Vagina (tissue), 2 donors: Measurements from ENCODE around the gene GNB1L. TPM values are rescaled to one million over a fixed set of nuclear protein-coding genes. Genes with fewer than 3 reads are reported as not detected.
"Not testable (repeated sequence)": the region's sequence is repeated elsewhere in the genome, so short reads cannot be mapped to it uniquely, and the experiment has no call there.

Experiments
- DNase-seq, 2 donors: peaks; one replicate each; pipeline ENCODE4 v3.0.0-alpha.2; 2017; ENCODE audit errors: extremely low spot score in 2 of 2
- H3K27ac ChIP-seq: fragments of 200-600 bp; sonication (generic); one replicate; pipeline ENCODE4 v1.5.1; 2019
- H3K27me3 ChIP-seq: fragments of 200-600 bp; sonication (generic); one replicate; pipeline ENCODE4 v1.5.1; 2019
- H3K36me3 ChIP-seq, 2 donors: fragments of 200-600 bp; sonication (generic); one replicate each; pipeline ENCODE4 v1.5.1; 2017 to 2019
- H3K4me1 ChIP-seq: fragments of 200-600 bp; sonication (generic); one replicate; pipeline ENCODE4 v1.5.1; 2019
- H3K4me3 ChIP-seq, 2 donors: fragments of 200-600 bp; sonication (generic); 1 replicate in 1 of 2; 2 replicates in 1 of 2; pipeline ENCODE4 v1.5.1; 2016 to 2019
- H3K9me3 ChIP-seq: fragments of 200-600 bp; sonication (generic); one replicate; pipeline ENCODE4 v1.5.1; 2019
- POLR2A ChIP-seq, 2 donors: fragments of 450-650 bp; IDR thresholded peaks; one replicate each; pipeline ENCODE4 v1.6.1; 2017; ENCODE audit warnings: antibody characterized with exemption in 2 of 2, mild to moderate bottlenecking in 2 of 2, moderate library complexity in 2 of 2
- POLR2AphosphoS5 ChIP-seq, 2 donors: sonication (generic); formaldehyde crosslinking; IDR thresholded peaks; one replicate each; pipeline ENCODE4 v1.9.0; 2017; ENCODE audit warnings: antibody characterized with exemption in 2 of 2, mild to moderate bottlenecking in 2 of 2, low read depth in 1 of 2; ENCODE audit not compliant: insufficient read depth in 1 of 2
- intact Hi-C: fragments of 100-400 bp; cut with DNase I; formaldehyde crosslinking; loops from one replicate; pipeline ENCODE4 v1.15.1; 2023
- total RNA-seq: library from RNA; depleted of rRNA; stranded (reverse); fragments of >200 nt; gene quantifications from one replicate; pipeline ENCODE4 v1.2.3, GENCODE V29; 2016
- TF ChIP-seq, protein P1 (sequence below), 3 experiments: fragments of 450-650 bp in 2 of 3; fragments of 200-600 bp in 1 of 3; sonication (generic) in 1 of 3; IDR thresholded peaks; one replicate each; pipeline ENCODE4 v1.5.1; 2017 to 2019; ENCODE audit warnings: antibody characterized with exemption in 3 of 3, mild to moderate bottlenecking in 2 of 3, moderate library complexity in 2 of 3

The GNB1L gene
- total RNA-seq, 1 donor from 2014 or later: 14.0 TPM

DNA sequence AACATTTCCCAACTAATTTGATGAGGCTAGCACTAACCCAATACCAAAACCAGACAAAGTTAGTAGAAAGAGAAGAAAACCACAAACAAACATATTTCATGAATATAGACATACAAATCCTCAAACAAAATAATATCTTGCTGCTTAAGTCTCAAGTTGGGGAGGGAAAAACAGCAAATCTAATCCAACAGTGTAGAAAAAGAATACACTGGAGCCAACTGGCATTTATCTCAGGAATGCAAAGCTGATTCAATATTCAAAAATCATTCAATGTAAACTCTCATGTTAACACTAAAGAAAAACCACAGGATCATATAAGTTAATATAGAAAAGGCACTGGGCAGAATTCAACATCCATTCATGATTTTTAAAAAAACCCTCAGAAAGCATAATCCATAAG, 18.2 kb downstream of the GNB1L start:
- Histone ChIP-seq H3K27me3 (no peaks in the 10 kb centered on the region), H3K9me3 (no peaks in the 10 kb centered on the region), H3K4me3 (no peak overlapping the region), H3K27ac (no peak overlapping the region), H3K36me3 (no peaks in the 10 kb centered on the region), H3K4me1 (no peaks in the 10 kb centered on the region)
- intact Hi-C loops: no loop called here
- DNase-seq: no peak
- TF ChIP-seq POLR2A (IDR thresholded peaks at IDR 0.05) (no peak), POLR2AphosphoS5 (IDR thresholded peaks at IDR 0.05; ENCODE audit: insufficient read depth in 1 of 2, low read depth in 1 of 2) (no peak)
- TF ChIP-seq, protein P1, sequence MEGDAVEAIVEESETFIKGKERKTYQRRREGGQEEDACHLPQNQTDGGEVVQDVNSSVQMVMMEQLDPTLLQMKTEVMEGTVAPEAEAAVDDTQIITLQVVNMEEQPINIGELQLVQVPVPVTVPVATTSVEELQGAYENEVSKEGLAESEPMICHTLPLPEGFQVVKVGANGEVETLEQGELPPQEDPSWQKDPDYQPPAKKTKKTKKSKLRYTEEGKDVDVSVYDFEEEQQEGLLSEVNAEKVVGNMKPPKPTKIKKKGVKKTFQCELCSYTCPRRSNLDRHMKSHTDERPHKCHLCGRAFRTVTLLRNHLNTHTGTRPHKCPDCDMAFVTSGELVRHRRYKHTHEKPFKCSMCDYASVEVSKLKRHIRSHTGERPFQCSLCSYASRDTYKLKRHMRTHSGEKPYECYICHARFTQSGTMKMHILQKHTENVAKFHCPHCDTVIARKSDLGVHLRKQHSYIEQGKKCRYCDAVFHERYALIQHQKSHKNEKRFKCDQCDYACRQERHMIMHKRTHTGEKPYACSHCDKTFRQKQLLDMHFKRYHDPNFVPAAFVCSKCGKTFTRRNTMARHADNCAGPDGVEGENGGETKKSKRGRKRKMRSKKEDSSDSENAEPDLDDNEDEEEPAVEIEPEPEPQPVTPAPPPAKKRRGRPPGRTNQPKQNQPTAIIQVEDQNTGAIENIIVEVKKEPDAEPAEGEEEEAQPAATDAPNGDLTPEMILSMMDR (IDR thresholded peaks at IDR 0.05): no peak

DNA sequence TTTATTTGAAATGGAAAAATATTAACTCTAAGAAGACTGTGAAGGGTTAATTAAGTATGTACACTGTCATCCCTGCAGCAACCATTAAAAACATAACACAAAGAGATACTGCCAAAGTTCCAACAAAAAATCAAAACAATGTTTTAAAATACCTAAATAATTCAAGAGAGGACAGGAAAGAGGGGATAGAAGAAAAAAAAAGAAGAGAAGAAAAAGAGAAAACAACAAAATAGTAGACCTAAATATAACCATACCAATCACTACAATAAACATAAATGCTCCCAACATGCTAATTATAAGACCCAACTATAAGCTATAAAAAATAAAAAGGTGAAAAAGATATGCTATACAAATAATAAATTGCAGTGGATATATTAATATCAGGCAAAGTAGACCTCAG, 20.1 kb downstream of the GNB1L start:
- H3K9me3 ChIP-seq: no peaks in the 10 kb centered on the region
- no peaks in the 10 kb centered on the region for H3K27me3 ChIP-seq
- H3K27ac ChIP-seq: no peak overlapping the region
- intact Hi-C loops: no loop called here
- TF ChIP-seq, protein P1 (IDR thresholded peaks at IDR 0.05): no peak
- TF ChIP-seq POLR2AphosphoS5 (IDR thresholded peaks at IDR 0.05; ENCODE audit: insufficient read depth in 1 of 2, low read depth in 1 of 2) (no peak), POLR2A (IDR thresholded peaks at IDR 0.05) (no peak)
- no peaks in the 10 kb centered on the region for H3K36me3 ChIP-seq
- no peak overlapping the region for H3K4me3 ChIP-seq
- DNase-seq: no peak
- H3K4me1 ChIP-seq: no peaks in the 10 kb centered on the region

DNA sequence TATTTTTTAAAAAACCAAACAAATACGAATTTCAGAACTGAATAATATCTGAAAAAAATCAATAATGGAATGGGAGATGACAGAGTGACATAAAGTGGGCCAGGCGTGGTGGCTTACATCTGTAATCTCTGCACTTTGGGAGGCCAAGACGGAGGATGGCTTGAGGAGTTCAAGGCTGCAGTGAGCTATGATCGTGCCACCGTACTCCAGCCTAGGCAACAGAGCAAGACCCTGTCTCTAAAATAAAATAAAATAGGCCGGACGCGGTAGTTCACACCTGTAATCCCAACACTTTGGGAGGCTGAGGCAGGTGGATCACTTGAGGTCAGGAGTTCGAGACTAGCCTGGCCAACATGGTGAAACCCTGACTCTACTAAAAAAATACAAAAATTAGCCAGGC, 21.3 kb downstream of the GNB1L start:
- H3K9me3 ChIP-seq, H3K27me3 ChIP-seq, intact Hi-C loops, H3K4me1 ChIP-seq, DNase-seq, H3K27ac ChIP-seq, H3K36me3 ChIP-seq, H3K4me3 ChIP-seq: not testable (repeated sequence)

DNA sequence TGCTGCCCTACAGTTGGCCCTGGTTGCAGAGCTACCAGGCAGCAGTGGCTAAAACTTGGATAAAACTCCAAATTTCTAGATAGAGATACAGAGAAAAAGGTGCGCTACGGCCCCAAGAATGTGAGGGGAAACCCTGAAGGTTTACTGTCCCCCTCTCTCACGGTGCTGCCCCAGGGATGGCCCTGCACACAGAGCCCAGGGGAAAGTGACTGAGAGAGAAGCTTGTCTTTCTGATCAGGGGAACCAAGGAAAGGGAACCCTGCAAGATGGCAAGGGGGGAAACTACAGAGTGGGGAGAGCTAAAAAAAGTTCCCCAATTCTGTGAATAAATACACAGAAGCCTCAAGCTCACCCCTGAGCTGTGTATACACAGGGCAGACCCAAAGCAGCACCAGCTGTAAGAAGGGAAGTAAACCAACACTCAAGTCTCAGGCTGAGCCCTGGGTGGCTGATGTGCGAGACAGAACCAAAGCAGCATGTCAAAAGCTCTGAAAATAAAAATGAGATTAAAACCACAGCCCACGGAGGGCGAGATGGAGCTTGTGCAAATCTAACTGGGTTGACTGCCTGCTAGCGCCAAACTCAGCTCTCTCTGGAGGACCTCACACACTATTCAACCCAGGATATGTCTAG, 22.1 kb downstream of the GNB1L start:
- Histone ChIP-seq H3K27me3 (no peaks in the 10 kb centered on the region), H3K36me3 (no peaks in the 10 kb centered on the region), H3K4me1 (no peaks in the 10 kb centered on the region), H3K9me3 (no peaks in the 10 kb centered on the region), H3K27ac (no peak overlapping the region), H3K4me3 (no peak overlapping the region)
- peak in 1 of 2 donors; percentile 49 for DNase-seq
- intact Hi-C loops: no loop called here
- TF ChIP-seq POLR2AphosphoS5 (IDR thresholded peaks at IDR 0.05; ENCODE audit: insufficient read depth in 1 of 2, low read depth in 1 of 2) (no peak), POLR2A (IDR thresholded peaks at IDR 0.05) (no peak)
- TF ChIP-seq, protein P1 (IDR thresholded peaks at IDR 0.05): no peak

DNA sequence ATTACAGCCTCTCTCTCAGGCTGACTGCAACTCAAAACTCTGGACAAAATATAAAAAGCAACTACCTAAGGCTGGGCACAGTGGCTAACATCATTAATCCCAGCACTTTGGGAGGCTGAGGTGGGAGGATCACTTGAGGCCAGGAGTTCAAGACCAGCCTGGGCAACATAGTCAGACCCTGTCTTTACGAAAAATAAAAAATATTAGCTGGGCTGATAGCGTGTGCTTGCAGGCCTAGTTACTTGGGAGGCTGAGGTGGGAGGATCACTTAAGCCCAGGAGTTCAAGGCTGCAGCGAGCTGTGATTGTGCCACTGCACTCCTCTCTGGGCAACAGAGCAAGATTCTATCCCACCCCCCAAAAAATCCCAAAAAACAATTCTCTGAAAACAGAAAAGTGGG, 22.7 kb downstream of the GNB1L start:
- H3K36me3 ChIP-seq, DNase-seq, H3K4me1 ChIP-seq, H3K9me3 ChIP-seq, H3K27ac ChIP-seq, H3K27me3 ChIP-seq, intact Hi-C loops, H3K4me3 ChIP-seq: not testable (repeated sequence)

DNA sequence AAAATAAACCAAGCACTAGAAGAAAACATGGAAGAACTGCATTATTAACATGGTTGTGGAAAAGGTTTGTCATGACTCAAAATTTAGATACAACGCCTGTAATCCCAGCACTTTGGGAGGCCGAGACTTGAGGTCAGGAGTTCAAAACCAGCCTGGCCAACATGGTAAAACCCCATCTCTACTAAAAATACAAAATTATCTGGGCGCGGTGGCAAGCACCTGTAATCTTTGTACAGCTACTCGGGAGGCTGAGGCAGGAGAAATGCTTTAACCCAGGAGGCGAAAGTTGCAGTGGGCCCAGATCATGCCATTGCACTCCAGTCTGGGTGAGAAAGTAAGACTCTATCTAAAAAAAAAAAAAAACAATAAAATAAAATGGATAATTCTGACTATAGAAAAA, 23.7 kb downstream of the GNB1L start:
- intact Hi-C loops: no loop called here
- H3K27me3 ChIP-seq: no peaks in the 10 kb centered on the region
- H3K36me3 ChIP-seq: no peaks in the 10 kb centered on the region
- H3K27ac ChIP-seq: no peak overlapping the region
- no peak for DNase-seq
- H3K4me1 ChIP-seq: no peaks in the 10 kb centered on the region
- TF ChIP-seq POLR2A (IDR thresholded peaks at IDR 0.05) (no peak), POLR2AphosphoS5 (IDR thresholded peaks at IDR 0.05; ENCODE audit: insufficient read depth in 1 of 2, low read depth in 1 of 2) (no peak)
- TF ChIP-seq, protein P1 (IDR thresholded peaks at IDR 0.05): no peak
- no peaks in the 10 kb centered on the region for H3K9me3 ChIP-seq
- H3K4me3 ChIP-seq: no peak overlapping the region
